ENCODE data around the gene SHISA4. TPM values are rescaled to one million over a fixed set of nuclear protein-coding genes. Genes with fewer than 3 reads are reported as not detected.

The SHISA4 gene
- total RNA-seq, 1 experiment from 2014 or later: 6.3 TPM

GRCh38 chr1:201842472-201843027 is 46.1 kb upstream of the SHISA4 start (continued):
- no peak for TF ChIP-seq E2F5 (CRISPR knock-in tag; IDR thresholded peaks at IDR 0.05)
- TF ChIP-seq CREM (CRISPR knock-in tag; IDR thresholded peaks at IDR 0.05): no peak
- no peak for TF ChIP-seq E2F4 (CRISPR knock-in tag; IDR thresholded peaks at IDR 0.05; ENCODE audit: borderline replicate concordance, low read depth)
- no peak for TF ChIP-seq PRRX2 (CRISPR knock-in tag; IDR thresholded peaks at IDR 0.05)
- no peak for TF ChIP-seq FOXJ3 (CRISPR knock-in tag; IDR thresholded peaks at IDR 0.05; ENCODE audit: borderline replicate concordance)
- TF ChIP-seq MAX (CRISPR knock-in tag; IDR thresholded peaks at IDR 0.05): no peak
- TF ChIP-seq, protein P1, sequence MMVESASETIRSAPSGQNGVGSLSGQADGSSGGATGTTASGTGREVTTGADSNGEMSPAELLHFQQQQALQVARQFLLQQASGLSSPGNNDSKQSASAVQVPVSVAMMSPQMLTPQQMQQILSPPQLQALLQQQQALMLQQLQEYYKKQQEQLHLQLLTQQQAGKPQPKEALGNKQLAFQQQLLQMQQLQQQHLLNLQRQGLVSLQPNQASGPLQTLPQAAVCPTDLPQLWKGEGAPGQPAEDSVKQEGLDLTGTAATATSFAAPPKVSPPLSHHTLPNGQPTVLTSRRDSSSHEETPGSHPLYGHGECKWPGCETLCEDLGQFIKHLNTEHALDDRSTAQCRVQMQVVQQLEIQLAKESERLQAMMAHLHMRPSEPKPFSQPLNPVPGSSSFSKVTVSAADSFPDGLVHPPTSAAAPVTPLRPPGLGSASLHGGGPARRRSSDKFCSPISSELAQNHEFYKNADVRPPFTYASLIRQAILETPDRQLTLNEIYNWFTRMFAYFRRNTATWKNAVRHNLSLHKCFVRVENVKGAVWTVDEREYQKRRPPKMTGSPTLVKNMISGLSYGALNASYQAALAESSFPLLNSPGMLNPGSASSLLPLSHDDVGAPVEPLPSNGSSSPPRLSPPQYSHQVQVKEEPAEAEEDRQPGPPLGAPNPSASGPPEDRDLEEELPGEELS (CRISPR knock-in tag; IDR thresholded peaks at IDR 0.05): no peak
- no peak for TF ChIP-seq TEAD1 (CRISPR knock-in tag; IDR thresholded peaks at IDR 0.05)
- no peak for TF ChIP-seq ZNF138 (CRISPR knock-in tag; conservative IDR thresholded peaks at IDR 0.05)
- TF ChIP-seq RELA (CRISPR knock-in tag; IDR thresholded peaks at IDR 0.05; ENCODE audit: borderline replicate concordance): no peak
- TF ChIP-seq, protein P2, sequence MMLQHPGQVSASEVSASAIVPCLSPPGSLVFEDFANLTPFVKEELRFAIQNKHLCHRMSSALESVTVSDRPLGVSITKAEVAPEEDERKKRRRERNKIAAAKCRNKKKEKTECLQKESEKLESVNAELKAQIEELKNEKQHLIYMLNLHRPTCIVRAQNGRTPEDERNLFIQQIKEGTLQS (CRISPR knock-in tag; conservative IDR thresholded peaks at IDR 0.05): no peak
- no peak for TF ChIP-seq SMAD3 (CRISPR knock-in tag; IDR thresholded peaks at IDR 0.05; ENCODE audit: borderline replicate concordance)
- TF ChIP-seq ZSCAN18 (CRISPR knock-in tag; IDR thresholded peaks at IDR 0.05): no peak
- no peak for TF ChIP-seq NR3C1 (CRISPR knock-in tag; conservative IDR thresholded peaks at IDR 0.05; ENCODE audit: low read depth)
- no peak for TF ChIP-seq FOXP1 (CRISPR knock-in tag; IDR thresholded peaks at IDR 0.05; ENCODE audit: borderline replicate concordance)

- ATAC-seq: no peak
- no peaks in the 10 kb centered on the region for H3K27me3 Mint-ChIP-seq (ENCODE audit: low read depth)
- TF ChIP-seq ZNF121 (CRISPR knock-in tag; IDR thresholded peaks at IDR 0.05): no peak
- H3K4me1 Mint-ChIP-seq: peaks cover 24% of the 10 kb centered on the region
- ChIA-PET CTCF (interaction anchor here (0.5 to 1.8 kb wide), 6 partner anchors 16 to 612 kb away, joined by 3 to 9 read pairs (median 4); partner anchors contain the start of gene IPO9), POLR2A (interaction anchor here (0.6 kb wide), 1 partner anchor 251 kb away, joined by 3 read pairs; no protein-coding TSS in a partner anchor)
- H3K9me3 Mint-ChIP-seq: no peaks in the 10 kb centered on the region
- DNase-seq (ENCODE audit: low spot score): no peak
- H3K4me3 Mint-ChIP-seq: no peak overlapping the region
- H3K27ac Mint-ChIP-seq: no peak overlapping the region
- peaks cover 27% of the 10 kb centered on the region for H3K36me3 Mint-ChIP-seq
Observed at GRCh38 chr1:201845331-201846083, 43.2 kb upstream of the SHISA4 start.
